GM18511 (cell line): Measurements from ENCODE around the gene GPC5.
A peak's percentile ranks its signal among the peaks of the same experiment; 100 is the strongest.
"Not testable (repeated sequence)": the region's sequence is repeated elsewhere in the genome, so short reads cannot be mapped to it uniquely, and the experiment has no call there.

Experiments
- ATAC-seq: cut with Tn5 transposase; IDR thresholded peaks from one replicate; pipeline ENCODE4 v1.9.1; 2021; ENCODE audit warnings: mild to moderate bottlenecking, moderate library complexity; ENCODE audit not compliant: unreplicated experiment

GPC5 gene

GRCh38 chr13:91824416-91824815, 426.0 kb downstream of the GPC5 start:
- ATAC-seq, result no peak

DNA sequence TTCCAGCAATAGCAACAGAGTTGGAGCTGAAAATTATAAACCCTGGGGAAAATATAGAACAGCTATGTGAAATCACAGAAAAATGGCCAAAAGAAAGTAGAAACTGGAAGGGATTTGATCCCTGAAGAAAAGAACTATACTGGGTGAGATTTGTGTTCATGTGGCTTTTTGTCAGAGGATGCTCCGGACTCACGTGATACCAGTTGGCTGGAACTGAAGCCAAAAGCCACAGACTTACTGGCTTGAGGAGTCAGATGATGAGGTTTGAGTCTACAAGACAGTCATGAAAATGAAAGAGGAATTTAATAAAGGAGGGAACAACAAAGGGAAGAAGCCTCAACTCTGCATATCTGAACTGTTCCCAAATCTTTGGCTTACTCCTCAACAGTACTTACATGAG, 427.1 kb downstream of the GPC5 start:
- no peak for ATAC-seq

DNA sequence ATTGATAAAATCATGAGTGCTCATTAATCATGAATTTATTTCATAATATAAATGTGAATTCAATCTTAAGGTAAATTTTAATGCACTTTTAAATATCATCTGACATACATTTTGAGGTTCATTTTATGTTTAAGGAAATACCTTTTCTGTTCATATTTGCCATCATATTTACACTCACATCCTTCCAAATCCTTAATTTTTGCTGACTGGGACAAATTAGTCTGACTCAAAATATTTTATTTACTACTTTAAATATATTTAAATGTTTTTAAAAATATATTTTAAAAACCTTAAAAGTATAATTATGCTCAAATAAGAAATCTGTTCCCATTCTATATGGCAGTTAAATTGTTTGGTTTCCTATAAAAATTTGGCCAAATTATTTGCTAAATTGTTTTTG, 438.1 kb downstream of the GPC5 start:
- no peak for ATAC-seq

- ATAC-seq, result no peak
These were observed 447.2 kb downstream of the GPC5 start for GRCh38 chr13:91845612-91846011.

DNA sequence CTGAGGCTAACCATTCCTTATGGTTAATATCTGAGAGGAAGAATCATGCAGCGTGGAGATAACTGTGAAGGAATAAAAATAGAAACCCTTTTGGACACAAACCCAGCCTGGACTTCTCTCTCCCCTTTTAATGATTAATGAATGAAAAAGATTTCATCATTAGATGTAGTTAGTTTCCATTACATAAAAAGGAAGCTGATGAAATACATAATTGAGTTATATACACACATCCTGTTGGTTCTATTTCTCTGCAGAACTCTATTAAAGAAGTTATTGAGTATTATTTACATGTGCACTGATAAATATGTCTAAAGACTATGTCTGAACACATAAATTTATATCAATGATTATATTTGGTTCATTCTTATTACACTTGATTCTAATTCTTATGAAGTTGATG, 465.3 kb downstream of the GPC5 start:
- ATAC-seq, result no peak

- no peak for ATAC-seq
These were observed 469.9 kb downstream of the GPC5 start for GRCh38 chr13:91868351-91868750.

GRCh38 chr13:91878491-91878890, 480.1 kb downstream of the GPC5 start:
- ATAC-seq, result no peak

DNA sequence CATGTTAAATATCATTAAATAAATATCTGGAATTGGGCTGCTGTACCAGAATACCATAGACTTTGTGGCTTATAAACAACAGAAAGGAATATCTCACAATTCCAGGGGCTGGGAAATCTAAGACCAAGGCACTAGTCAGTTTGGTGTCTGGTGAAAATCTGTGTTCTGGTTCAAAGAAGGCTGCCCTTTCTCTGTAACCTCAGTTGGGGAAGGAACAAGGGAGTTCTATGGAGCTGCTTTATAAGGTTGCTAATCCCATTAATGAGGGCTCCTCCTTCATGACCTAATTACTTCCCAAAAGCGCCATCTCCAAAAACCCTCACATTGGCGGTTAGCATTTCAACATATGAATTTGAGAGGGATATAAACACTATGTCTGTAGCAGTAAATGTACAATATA, 480.9 kb downstream of the GPC5 start:
- no peak for ATAC-seq

DNA sequence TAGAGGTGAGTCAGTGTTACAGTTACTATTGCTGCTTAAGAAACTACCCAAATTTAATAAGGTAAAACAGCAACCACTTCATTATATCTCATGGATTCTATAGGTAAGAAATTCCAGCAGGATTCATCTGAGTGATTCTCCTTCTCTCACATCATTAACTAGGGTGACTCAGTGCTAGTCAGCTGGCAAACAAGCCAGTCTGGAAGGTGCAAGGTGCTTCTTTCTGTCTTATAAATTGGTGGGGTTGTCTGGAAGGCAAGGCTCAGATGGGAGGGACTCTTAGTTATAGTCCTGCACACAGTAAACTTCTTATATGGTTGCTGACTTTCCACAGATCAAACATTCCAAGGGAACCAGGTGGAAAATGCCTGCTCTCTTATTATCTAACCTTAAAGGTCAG, 484.5 kb downstream of the GPC5 start:
- no peak for ATAC-seq

DNA sequence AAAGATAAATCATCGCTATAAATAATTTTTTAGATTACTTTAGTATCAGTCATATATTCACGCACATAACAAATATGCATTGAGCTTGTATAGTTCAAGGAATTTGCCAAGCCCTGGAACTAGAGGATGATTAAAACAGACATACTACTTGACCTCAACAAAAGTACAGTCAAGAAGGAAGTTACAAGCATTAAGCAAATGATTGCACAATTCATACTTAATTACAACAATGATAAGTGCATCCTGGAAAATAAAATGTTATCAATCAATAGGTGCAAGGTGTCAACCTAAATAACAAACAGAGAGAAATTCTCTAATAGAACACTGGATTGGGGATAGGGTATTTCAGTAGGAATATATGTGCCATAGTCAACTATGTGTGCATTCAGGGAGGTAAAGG, 491.2 kb downstream of the GPC5 start:
- ATAC-seq, result no peak

GRCh38 chr13:91891141-91891540, 492.7 kb downstream of the GPC5 start:
- no peak for ATAC-seq

- no peak for ATAC-seq
These were observed 494.6 kb downstream of the GPC5 start for GRCh38 chr13:91893040-91893439.

- no peak for ATAC-seq
These were observed 495.9 kb downstream of the GPC5 start for GRCh38 chr13:91894316-91894715.

DNA sequence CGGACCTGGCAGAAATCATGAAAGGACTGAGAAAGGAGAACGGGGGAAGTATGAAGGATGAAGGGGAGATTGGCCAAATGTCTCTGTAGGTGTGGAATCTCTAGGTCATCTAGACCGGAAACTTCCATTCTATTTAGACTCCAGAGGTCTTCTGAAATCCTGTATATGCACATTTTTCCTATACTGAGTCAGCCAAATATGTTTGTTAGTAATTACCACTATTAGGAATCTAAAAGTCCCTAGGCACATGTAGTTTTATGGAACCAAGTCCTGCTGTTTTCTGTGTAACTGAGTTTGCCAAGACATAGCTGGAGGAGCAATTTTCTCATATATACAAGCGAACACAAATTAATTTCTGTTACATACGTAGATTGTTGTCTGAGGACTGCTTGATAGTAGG, 498.1 kb downstream of the GPC5 start:
- ATAC-seq, result no peak

GRCh38 chr13:91898986-91899385, 500.6 kb downstream of the GPC5 start:
- not testable (repeated sequence) for ATAC-seq

GRCh38 chr13:91902291-91902690, 503.9 kb downstream of the GPC5 start:
- no peak for ATAC-seq

GRCh38 chr13:91904005-91904404, 505.6 kb downstream of the GPC5 start:
- peak; percentile 95 for ATAC-seq

DNA sequence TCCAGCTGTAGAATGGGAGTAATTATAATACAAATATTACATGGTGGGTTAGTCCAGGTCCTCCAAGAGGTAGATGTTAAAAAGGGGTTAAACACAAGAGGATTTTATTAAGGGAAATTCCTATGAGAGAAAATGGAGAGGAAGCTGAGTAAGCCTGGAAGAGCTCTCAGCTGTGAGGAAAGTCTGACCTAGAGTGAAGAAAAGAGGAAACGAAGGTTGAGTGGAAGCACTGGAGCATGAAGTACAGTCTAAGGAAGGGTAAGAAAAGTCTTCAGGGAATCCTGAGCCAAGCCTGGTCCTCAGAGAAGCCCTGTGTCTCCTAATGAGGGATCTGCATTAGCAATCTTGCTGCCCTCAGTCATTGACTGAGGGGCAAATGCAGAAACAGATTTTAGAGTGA, 506.2 kb downstream of the GPC5 start:
- ATAC-seq, result peak; percentile 58

DNA sequence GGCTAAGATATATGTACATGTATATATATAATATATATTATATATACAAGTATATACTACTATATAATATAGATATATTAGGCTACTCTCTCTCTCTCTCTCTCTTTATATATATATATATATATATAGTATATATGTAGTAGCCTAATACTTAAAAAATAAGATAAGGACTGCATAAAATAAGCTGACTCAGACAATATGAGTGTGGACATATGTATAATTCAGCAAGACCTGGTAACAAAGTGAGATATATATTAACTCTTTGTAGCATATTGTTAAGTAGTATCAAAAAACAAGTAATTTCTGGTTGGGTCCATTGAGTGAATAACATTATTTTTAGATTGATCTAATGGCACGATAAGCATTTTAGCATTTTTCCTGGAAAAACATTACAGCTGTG, 509.0 kb downstream of the GPC5 start:
- no peak for ATAC-seq

DNA sequence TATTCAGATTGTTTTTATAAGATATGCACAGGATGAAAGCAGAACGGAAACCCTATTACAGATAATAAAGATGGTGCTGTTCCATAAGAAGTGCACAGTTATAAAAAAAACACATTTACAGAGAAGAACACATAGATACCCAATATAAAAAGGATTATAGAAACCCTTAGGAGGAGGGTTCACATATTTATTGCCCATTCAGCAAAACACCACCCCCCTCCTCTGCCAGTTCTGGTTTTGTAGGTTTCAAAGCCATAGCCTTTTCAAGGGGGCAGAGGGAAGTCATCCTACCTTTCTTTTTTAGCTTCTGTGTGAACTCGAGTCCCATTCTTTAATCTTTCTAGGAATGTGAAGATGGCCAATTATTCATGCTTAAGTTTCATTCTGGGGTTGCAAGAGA, 511.2 kb downstream of the GPC5 start:
- no peak for ATAC-seq

DNA sequence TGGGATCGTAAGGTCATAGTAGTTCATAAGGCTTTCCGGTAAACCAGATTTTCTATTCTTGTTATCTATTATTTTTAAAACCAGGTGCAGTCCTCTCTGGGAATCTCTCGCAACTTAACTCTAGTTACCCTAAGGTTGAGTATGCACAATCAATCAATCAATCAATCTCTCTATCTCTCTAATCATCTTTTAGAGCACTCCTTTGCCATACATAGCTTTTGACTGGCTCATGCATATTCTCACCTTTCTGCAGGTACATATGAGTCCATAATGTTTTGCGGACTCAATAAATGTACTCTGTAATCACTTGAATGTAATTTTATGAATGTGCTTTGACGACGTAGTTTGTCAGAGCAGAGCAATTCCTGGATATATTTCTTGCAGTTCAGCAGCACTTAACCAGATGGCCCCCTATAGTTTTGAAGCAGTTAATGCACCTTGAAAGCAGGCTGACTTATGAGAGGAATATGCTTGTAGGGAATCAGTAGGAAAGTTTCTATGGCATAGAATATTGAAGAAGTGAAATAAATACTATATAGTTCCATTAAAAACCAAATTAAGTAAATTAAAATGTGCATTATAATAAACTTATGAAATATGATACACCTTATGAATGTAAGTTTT, 524.7 kb downstream of the GPC5 start:
- ATAC-seq, result no peak

DNA sequence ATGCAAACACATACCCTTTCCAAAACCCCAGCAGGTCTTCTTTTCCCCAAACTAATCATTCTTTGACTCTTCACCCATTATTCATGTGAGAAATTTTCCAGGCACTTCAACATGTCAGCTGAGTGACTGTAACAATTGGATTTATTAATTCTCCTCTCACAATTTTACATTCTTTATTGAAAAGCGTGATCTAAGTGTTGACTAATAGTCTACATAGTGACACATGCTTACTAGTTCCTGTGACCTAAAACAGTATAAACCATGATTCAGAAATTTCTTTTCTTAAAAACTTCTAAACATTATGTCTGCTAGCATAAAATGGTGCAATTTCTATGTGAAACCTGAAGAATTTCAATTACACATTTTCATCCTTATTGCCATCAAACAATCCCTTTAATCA, 532.3 kb downstream of the GPC5 start:
- no peak for ATAC-seq

- ATAC-seq, result no peak
These were observed 535.9 kb downstream of the GPC5 start for GRCh38 chr13:91934354-91934753.
